ENCODE data around the gene POLK. TPM values are rescaled to one million over a fixed set of nuclear protein-coding genes. Genes with fewer than 3 reads are reported as not detected.

Gene POLK
- total RNA-seq, 2 donors from 2014 or later, result 28.7 to 44.4 TPM

DNA sequence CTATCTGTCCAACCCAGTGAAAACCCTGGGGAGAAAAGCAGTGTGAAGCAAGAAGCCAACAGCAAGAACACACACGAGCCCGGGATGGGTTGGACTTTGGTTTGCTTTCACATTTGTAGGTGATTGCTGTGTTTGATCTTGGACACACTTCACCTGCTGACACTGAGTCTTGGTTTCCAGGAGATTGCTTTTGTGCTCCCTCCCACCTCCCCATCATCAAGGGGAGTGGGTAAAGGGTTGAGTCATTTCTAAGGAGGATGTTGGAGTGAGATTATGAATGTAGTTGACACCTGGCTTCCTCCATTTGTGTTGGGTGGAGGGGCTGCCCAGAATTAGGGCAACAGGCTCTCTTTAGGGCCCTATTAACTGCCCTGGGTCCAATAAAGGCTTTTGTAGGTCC lies 137.0 kb downstream of the POLK start:
- Mint-ChIP-seq H3K27ac (no peak overlapping the region), H3K4me1 (no peaks in the 10 kb centered on the region), H3K36me3 (ENCODE audit: low read depth) (no peaks in the 10 kb centered on the region), H3K9me3 (no peaks in the 10 kb centered on the region), H3K27me3 (no peaks in the 10 kb centered on the region), H3K4me3 (no peak overlapping the region)
- ATAC-seq (replicated peaks), result peak; percentile 57

Other genes with a start within 250 kb of the POLK start
- gene HMGCR, start 174.7 kb upstream of the POLK start, total RNA-seq, result 10 to 100 TPM; 47.3 to 49.4 TPM
- gene CERT1, start 262 bp upstream of the POLK start, total RNA-seq, result 10 to 100 TPM; 24.9 to 40.3 TPM
- gene ANKDD1B, start 99.6 kb downstream of the POLK start, total RNA-seq, result under 1 TPM; 0.34 to 0.35 TPM
- gene POC5, start 205.5 kb downstream of the POLK start, total RNA-seq, result 10 to 100 TPM in 1 of 2 donors, 1 to 10 TPM in 1; 9.2 to 18.3 TPM

Data from activated T-helper 17 cell treated with anti-CD3 and anti-CD28 coated beads, Interleukin-2, amount 50 U/mL, for 72 hours (primary cell).